LHCN-M2 (cell line): ENCODE data around the gene MEGF6. TPM values are rescaled to one million over a fixed set of nuclear protein-coding genes. Genes with fewer than 3 reads are reported as not detected.
"Not testable (repeated sequence)": the region's sequence is repeated elsewhere in the genome, so short reads cannot be mapped to it uniquely, and the experiment has no call there.

Experiments
- DNase-seq: peaks from one replicate; pipeline ENCODE4 v3.0.0-alpha.2; 2012; ENCODE audit warnings: low read depth
- total RNA-seq: library from RNA; depleted of rRNA; stranded (reverse); fragments of >200 nt; gene quantifications from 2 replicates; pipeline ENCODE4 v1.2.3, GENCODE V29; 2014

Gene MEGF6
- total RNA-seq, 1 experiment from 2014 or later = 0.11 TPM

GRCh38 chr1:3573500-3573899 lies 37.8 kb downstream of the MEGF6 start:
- no peak for DNase-seq

- DNase-seq = not testable (repeated sequence)
Measured at GRCh38 chr1:3572638-3573037, 38.7 kb downstream of the MEGF6 start.

GRCh38 chr1:3571263-3571662 lies 40.0 kb downstream of the MEGF6 start:
- DNase-seq = no peak

- no peak for DNase-seq
Measured at GRCh38 chr1:3570066-3570986, 41.0 kb downstream of the MEGF6 start.

- no peak for DNase-seq
Measured at GRCh38 chr1:3569436-3569835, 41.9 kb downstream of the MEGF6 start.

GRCh38 chr1:3568815-3569435 lies 42.4 kb downstream of the MEGF6 start:
- DNase-seq = no peak

GRCh38 chr1:3566951-3567804 lies 44.1 kb downstream of the MEGF6 start:
- DNase-seq = no peak

- no peak for DNase-seq
Measured at GRCh38 chr1:3566003-3566885, 45.1 kb downstream of the MEGF6 start.

- DNase-seq = peak; percentile 4
Measured at GRCh38 chr1:3564921-3565831, 46.1 kb downstream of the MEGF6 start.

GRCh38 chr1:3563610-3564009 lies 47.7 kb downstream of the MEGF6 start:
- DNase-seq = no peak

GRCh38 chr1:3563125-3563524 lies 48.2 kb downstream of the MEGF6 start:
- DNase-seq = no peak

GRCh38 chr1:3562712-3563111 lies 48.6 kb downstream of the MEGF6 start:
- DNase-seq = no peak

GRCh38 chr1:3561702-3562101 lies 49.6 kb downstream of the MEGF6 start:
- DNase-seq = no peak

GRCh38 chr1:3560981-3561380 lies 50.3 kb downstream of the MEGF6 start:
- DNase-seq = no peak

GRCh38 chr1:3560251-3560871 lies 50.9 kb downstream of the MEGF6 start:
- no peak for DNase-seq

- DNase-seq = no peak
Measured at GRCh38 chr1:3558036-3558726, 53.1 kb downstream of the MEGF6 start.

GRCh38 chr1:3557366-3557765 lies 53.9 kb downstream of the MEGF6 start:
- DNase-seq = no peak

GRCh38 chr1:3556336-3556735 lies 55.0 kb downstream of the MEGF6 start:
- DNase-seq = no peak
